ENCODE measurements around the gene EGR2.
A peak's percentile ranks its signal among the peaks of the same experiment; 100 is the strongest.
"Not testable (repeated sequence)": the region's sequence is repeated elsewhere in the genome, so short reads cannot be mapped to it uniquely, and the experiment has no call there.

The EGR2 gene

GRCh38 chr10:62795762-62796161 is 20.4 kb downstream of the EGR2 start:
- DNase-seq (ENCODE audit: low read depth in 1 of 2, low spot score in 1 of 2) = no peak

- DNase-seq (ENCODE audit: low read depth in 1 of 2, low spot score in 1 of 2) = no peak
These were observed 21.1 kb downstream of the EGR2 start for GRCh38 chr10:62795100-62795499.

- no peak for DNase-seq (ENCODE audit: low read depth in 1 of 2, low spot score in 1 of 2)
These were observed 21.9 kb downstream of the EGR2 start for GRCh38 chr10:62794306-62794705.

- no peak for DNase-seq (ENCODE audit: low read depth in 1 of 2, low spot score in 1 of 2)
These were observed 23.9 kb downstream of the EGR2 start for GRCh38 chr10:62792261-62792660.

GRCh38 chr10:62790571-62790970 is 25.6 kb downstream of the EGR2 start:
- DNase-seq (ENCODE audit: low read depth in 1 of 2, low spot score in 1 of 2) = no peak

- DNase-seq (ENCODE audit: low read depth in 1 of 2, low spot score in 1 of 2) = no peak
These were observed 26.1 kb downstream of the EGR2 start for GRCh38 chr10:62790019-62790555.

- DNase-seq (ENCODE audit: low read depth in 1 of 2, low spot score in 1 of 2) = no peak
These were observed 27.2 kb downstream of the EGR2 start for GRCh38 chr10:62788861-62789467.

- DNase-seq (ENCODE audit: low read depth in 1 of 2, low spot score in 1 of 2) = not testable (repeated sequence)
These were observed 27.9 kb downstream of the EGR2 start for GRCh38 chr10:62788285-62788684.

GRCh38 chr10:62784537-62784936 is 31.6 kb downstream of the EGR2 start:
- DNase-seq (ENCODE audit: low read depth in 1 of 2, low spot score in 1 of 2) = not testable (repeated sequence)

- peak; percentile 61 to 92 for DNase-seq (ENCODE audit: low read depth in 1 of 2, low spot score in 1 of 2)
These were observed 36.5 kb downstream of the EGR2 start for GRCh38 chr10:62779487-62780248.

- no peak for DNase-seq (ENCODE audit: low read depth in 1 of 2, low spot score in 1 of 2)
These were observed 38.0 kb downstream of the EGR2 start for GRCh38 chr10:62778125-62778524.

- DNase-seq (ENCODE audit: low read depth in 1 of 2, low spot score in 1 of 2) = no peak
These were observed 43.8 kb downstream of the EGR2 start for GRCh38 chr10:62772186-62772974.

GRCh38 chr10:62769574-62770242 is 46.5 kb downstream of the EGR2 start:
- DNase-seq (ENCODE audit: low read depth in 1 of 2, low spot score in 1 of 2) = no peak

GRCh38 chr10:62766386-62766785 is 49.8 kb downstream of the EGR2 start:
- no peak for DNase-seq (ENCODE audit: low read depth in 1 of 2, low spot score in 1 of 2)

- no peak for DNase-seq (ENCODE audit: low read depth in 1 of 2, low spot score in 1 of 2)
These were observed 50.4 kb downstream of the EGR2 start for GRCh38 chr10:62765726-62766125.

GRCh38 chr10:62764011-62764410 is 52.2 kb downstream of the EGR2 start:
- DNase-seq (ENCODE audit: low read depth in 1 of 2, low spot score in 1 of 2) = no peak

GRCh38 chr10:62763155-62763554 is 53.0 kb downstream of the EGR2 start:
- DNase-seq (ENCODE audit: low read depth in 1 of 2, low spot score in 1 of 2) = no peak

Measured in activated CD4-positive, alpha-beta T cell treated with anti-CD3 and anti-CD28 coated beads, Interleukin-2, amount 50 U/mL, for 24 hours (primary cell).